C4-2B (cell line): ENCODE data around the gene SLIT3.
A peak's percentile ranks its signal among the peaks of the same experiment; 100 is the strongest.
"Not testable (repeated sequence)": the region's sequence is repeated elsewhere in the genome, so short reads cannot be mapped to it uniquely, and the experiment has no call there.

Experiments used
- H3K27ac ChIP-seq: fragments of 450-650 bp; 2 replicates; pipeline ENCODE4 v1.5.1; 2017
- CTCF ChIP-seq: fragments of 450-650 bp; conservative IDR thresholded peaks from 2 replicates; pipeline ENCODE4 v1.5.1; 2017; ENCODE audit warnings: mild to moderate bottlenecking
- ZFX ChIP-seq: fragments of 450-650 bp; IDR thresholded peaks from 2 replicates; pipeline ENCODE4 v1.6.1; 2017

SLIT3 gene

GRCh38 chr5:169147534-169147933 lies 153.4 kb downstream of the SLIT3 start:
- no peak overlapping the region for H3K27ac ChIP-seq
- TF ChIP-seq ZFX (no peak), CTCF (no peak)

GRCh38 chr5:169146158-169146557 lies 154.8 kb downstream of the SLIT3 start:
- no peak overlapping the region for H3K27ac ChIP-seq
- TF ChIP-seq CTCF = no peak
- TF ChIP-seq ZFX = no peak

GRCh38 chr5:169142264-169142970 lies 158.5 kb downstream of the SLIT3 start:
- TF ChIP-seq CTCF (peak; percentile 41), ZFX (no peak)

GRCh38 chr5:169140215-169140614 lies 160.7 kb downstream of the SLIT3 start:
- not testable (repeated sequence) for H3K27ac ChIP-seq

More at GRCh38 chr5:169142264-169142970, 158.5 kb downstream of the SLIT3 start:
- peak overlapping the region; percentile 51 for H3K27ac ChIP-seq

GRCh38 chr5:169139480-169140050 lies 161.4 kb downstream of the SLIT3 start:
- no peak overlapping the region for H3K27ac ChIP-seq
- TF ChIP-seq CTCF (no peak), ZFX (no peak)

GRCh38 chr5:169133531-169133930 lies 167.4 kb downstream of the SLIT3 start:
- TF ChIP-seq ZFX = no peak
- TF ChIP-seq CTCF = no peak
- no peak overlapping the region for H3K27ac ChIP-seq

- H3K27ac ChIP-seq = no peak overlapping the region
- TF ChIP-seq ZFX (no peak), CTCF (no peak)
These were observed 168.7 kb downstream of the SLIT3 start for GRCh38 chr5:169132302-169132660.
